Measurements from ENCODE around the gene THSD7A. TPM values are rescaled to one million over a fixed set of nuclear protein-coding genes. Genes with fewer than 3 reads are reported as not detected.

The THSD7A gene
- total RNA-seq, 2 donors from 2014 or later: 2.0 to 2.4 TPM

GRCh38 chr7:11726001-11726793 is 105.8 kb downstream of the THSD7A start:
- intact Hi-C loops (cut with DNase I): no loop called here

DNA sequence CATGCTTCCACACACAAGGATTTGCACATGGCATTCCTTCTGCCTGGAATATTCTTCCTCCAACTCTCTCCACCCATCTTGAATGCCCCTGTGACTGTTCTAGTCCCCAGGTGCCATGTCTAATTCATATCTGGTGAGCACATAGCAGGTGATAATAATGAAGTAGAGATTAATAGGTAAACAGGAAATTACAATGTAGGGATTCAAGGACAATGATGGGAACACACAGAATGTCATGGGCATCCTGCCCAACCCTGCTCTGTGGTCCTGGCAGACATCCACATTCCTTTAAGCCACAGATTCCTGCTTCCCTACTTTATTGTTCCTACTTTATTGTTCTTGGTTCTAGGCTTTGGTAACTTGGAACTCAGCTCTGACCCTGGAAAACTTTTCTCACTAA is 115.8 kb downstream of the THSD7A start:
- DNase-seq: peak; percentile 24
- peak in 1 of 2 donors; percentile 44 for ATAC-seq
- intact Hi-C loops (cut with DNase I): no loop called here

More at GRCh38 chr7:11726001-11726793, 105.8 kb downstream of the THSD7A start:
- peak in 1 of 2 donors; percentile 17 for ATAC-seq
- DNase-seq: no peak

DNA sequence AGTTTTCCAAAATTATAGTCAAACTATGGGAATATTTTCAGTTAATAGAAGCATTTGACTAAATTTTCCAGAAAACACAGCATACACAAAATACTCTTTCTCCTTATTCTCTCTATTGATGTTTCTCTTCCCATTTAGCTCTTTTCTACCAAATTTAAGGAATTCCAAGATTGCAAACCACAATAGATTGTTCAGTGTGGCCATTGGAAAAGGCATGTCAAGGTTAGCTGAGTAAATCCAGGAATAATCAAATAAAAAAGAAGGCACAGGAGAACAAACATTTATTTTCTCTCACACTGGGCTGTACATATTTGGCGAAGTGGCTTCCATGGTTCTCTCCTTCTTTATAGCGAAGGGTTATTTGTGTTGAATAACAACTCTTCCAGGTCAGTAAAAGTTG is 117.3 kb downstream of the THSD7A start:
- intact Hi-C loops (cut with DNase I): no loop called here
- no peak for DNase-seq
- ATAC-seq: no peak

DNA sequence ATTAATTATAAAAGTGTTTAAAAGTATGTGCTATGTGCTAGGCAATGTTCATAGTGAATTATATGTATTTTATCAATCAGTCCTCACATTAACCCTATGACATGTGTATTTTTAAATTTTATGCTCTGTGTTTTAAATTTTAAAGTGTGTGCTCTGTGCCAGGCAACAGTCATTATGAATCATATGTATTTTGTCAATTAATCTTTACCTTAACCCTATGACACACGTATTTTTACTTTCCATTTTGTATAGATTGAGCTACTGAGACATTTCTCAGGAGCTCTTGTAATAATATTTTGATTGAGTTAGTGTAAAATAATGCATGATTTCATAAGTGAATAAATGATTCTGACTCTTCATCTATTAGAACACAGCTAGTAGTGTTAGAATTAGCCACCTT is 117.8 kb downstream of the THSD7A start:
- intact Hi-C loops (cut with DNase I): no loop called here
- DNase-seq (no peak), ATAC-seq (no peak)

DNA sequence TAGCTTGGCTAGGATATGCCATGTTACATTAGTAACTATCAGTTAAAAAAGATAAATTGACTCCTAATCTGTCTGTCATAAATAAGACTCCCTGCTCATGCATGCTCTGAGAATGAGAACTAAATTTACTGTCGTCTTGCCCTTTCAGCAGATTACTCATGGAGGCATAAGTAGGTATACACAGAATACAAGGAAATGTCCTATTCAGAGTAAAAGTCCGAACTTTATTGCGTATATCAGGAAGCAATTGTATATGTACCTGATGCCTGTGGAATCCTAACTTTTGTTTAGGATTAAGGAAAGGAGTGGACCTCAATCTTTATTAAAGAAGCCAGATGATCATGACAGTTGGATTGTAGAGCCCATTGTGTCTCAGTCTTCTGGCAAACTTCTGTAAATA is 118.6 kb downstream of the THSD7A start:
- intact Hi-C loops (cut with DNase I): no loop called here
- ATAC-seq (no peak), DNase-seq (no peak)

DNA sequence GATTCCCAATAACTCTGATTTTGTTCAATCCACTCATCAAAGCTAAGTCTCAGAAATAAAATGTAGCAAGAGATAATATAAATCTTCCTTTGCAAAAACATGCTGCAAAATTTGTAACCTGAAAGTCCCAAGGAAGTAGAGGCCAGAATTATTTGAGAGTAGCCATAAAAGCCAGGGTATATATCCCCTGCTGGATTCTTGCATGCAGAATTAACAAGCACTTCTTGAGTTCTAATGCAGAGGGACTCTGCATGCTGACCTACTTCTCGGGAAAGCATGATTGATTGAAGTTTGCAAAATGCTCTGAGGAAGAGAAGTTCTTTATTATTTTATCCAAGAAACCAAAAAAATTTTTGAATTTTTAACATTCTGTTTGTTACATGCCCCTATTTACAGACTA is 121.6 kb downstream of the THSD7A start:
- ATAC-seq (no peak), DNase-seq (no peak)
- intact Hi-C loops (cut with DNase I): no loop called here

DNA sequence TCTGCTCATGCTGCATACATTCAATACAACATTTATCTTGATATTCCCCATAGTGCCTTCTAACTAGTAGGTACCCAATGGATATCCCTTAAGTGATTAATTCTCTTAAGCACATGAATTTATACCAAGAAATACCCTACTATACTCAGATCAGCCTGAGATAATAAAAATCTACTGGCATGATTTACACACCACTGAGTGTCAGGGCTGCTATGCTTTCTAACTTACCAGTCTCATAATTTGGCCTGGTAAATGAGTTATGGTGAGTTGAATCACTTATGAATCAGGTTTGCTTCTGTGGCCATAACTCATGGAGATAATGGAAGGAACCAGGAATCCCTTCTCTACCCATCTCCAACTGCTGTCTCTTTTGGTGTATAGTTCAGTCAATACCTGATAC is 122.8 kb downstream of the THSD7A start:
- ATAC-seq: no peak
- no peak for DNase-seq
- intact Hi-C loops (cut with DNase I): no loop called here

DNA sequence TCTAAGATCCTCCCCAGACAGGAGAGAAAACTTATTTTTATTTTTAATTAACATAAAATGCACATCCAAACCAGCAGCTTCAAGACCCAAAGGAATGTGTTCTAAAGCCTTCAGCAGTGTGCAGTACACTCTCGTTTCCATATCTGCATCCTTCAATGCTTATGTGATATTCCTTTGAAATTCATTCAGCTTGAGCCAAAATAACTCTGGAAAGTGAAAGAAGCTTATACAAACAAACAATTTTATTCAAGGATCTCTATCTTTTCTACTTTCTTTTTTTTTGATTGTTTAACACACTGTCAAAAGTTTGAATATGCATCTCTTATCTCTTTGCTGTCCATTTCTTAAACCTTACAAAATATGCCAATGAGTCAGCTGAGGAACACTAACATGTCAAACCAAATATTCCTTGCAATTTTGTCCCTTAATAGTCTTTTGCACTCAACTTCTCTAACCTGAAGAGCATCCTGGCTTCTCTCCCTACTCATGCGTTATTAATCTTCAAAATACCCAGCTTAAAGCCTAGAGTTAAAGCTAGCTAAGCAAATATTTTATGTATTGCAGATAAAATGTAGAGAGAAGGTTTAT is 124.3 kb downstream of the THSD7A start:
- no peak for ATAC-seq
- intact Hi-C loops (cut with DNase I): no loop called here
- DNase-seq: no peak

DNA sequence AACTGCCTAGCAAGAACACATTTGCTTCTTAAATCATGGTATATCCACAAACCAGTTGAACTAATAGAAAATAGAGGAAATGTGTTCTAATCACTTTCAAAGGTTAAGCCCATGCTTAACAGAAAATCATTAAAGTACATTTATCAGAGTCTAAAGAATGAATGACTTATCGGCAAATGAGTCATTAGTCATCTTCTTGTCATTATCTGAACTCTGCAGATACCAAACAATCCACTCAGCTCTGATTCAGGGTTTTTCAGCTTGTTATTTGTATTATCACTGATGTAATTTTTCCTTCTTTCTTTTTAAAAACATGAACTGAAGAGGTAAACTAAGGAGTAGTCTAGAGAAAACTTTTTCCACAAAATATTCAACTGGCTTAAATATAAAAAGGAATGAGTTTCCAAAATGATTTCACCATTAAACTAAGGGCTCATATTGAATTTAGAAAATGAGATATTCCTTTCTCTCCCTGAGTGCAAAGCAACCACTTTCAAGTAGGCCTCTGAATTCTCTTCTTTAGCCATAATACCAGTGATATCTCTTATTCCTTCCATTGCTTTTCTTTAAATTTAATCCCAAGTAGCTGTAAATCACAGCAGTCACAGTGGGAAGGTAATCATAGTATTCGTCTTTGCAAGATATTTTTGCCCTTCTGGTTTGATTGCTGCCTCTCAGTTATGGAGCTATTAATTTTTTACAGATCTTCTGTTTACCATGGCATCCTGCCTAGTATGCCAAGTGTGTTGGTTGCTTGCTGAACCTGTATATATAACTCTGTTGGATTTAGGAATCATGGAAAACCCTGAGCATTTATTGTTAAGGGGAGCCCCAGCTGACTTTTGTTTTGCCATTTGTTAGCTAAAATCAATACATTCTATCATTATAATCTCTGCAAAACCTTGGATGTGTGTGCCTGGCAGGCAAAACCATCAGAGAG is 125.1 kb downstream of the THSD7A start:
- DNase-seq (no peak), ATAC-seq (no peak)
- intact Hi-C loops (cut with DNase I): no loop called here

GRCh38 chr7:11703829-11704228 is 128.2 kb downstream of the THSD7A start:
- intact Hi-C loops (cut with DNase I): no loop called here
- ATAC-seq (no peak), DNase-seq (no peak)

GRCh38 chr7:11702938-11703337 is 129.1 kb downstream of the THSD7A start:
- ATAC-seq: peak in 1 of 2 donors; percentile 38
- intact Hi-C loops (cut with DNase I): no loop called here
- no peak for DNase-seq

DNA sequence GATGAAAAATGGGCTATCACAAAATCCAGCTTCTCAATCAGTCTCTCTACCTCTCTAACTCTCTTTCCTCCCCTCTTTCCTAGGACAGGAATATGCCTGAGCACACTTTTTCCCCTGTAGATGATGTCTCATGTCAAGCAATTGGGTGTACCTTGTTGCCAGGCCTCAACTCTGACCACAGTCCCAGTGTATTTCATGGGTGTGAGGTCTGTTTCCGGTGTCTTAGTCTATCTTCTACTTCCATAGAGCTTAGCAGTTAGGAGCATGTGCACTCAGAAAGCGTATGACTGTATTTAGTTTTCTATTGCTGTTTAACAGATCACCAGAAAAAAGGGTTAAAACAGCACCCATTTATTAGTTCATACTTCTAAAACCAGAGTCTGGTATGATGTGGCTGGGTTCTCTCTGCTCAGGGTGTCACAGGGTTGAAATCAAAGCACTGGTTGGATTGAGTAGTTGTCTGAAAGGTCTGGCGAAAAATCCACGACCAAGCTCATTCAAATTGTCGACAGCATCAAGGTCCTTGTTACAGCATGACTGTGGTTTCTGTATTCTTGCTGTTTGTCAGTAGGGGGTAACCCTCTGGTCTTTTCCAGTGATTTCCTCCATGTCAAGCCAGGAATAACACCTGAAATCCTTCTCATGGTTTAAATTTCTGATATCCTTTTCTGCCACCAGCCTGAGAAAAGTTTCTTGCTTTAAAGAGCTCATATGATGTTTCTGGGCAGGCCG is 130.0 kb downstream of the THSD7A start:
- ATAC-seq: no peak
- intact Hi-C loops (cut with DNase I): no loop called here
- no peak for DNase-seq

- DNase-seq (no peak), ATAC-seq (no peak)
- intact Hi-C loops (cut with DNase I): no loop called here
These were observed 132.3 kb downstream of the THSD7A start for GRCh38 chr7:11699666-11700065.

DNA sequence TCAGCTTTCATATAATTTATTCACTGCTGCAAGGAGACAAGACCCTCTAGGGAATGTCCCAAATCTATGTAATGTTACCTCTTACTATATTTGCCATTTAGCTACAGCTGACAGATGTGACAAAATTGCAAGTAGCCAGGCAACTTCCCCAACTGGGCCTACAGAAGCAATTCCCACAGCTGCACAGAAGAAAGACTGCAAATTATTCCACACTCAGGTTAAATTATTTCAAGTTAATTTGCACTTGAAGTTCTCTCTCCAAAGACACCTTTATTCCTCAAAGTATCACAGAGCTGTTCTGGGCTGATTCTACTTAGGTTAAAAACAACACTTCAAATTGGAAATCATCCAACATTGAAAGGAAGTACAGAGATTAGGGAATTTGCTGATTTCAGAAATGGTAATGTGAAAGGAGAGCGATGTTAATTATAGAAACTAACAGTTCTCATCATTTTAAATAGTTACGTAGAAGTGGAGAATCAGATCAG is 133.6 kb downstream of the THSD7A start:
- no peak for ATAC-seq
- intact Hi-C loops (cut with DNase I): no loop called here
- DNase-seq: no peak

DNA sequence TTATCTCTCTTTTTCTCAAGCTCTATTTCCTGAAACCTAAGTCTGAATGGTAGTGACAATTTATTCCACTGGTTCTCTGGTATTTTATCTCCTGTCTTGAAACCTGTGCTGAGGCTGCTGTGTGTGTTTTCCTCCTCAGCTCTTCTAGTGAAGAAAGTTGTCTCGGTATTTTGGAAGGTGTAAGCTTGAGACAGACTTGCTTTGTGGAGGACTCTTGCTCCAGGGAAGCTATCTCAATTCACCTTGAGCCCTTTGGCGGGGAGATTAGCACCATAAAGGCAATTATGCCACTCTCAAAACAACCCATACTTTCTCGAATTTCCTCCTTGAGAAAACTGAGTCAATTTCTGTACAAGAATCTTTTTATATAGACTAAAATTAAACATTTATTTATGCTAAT is 141.6 kb downstream of the THSD7A start:
- ATAC-seq (no peak), DNase-seq (no peak)
- intact Hi-C loops (cut with DNase I): no loop called here

DNA sequence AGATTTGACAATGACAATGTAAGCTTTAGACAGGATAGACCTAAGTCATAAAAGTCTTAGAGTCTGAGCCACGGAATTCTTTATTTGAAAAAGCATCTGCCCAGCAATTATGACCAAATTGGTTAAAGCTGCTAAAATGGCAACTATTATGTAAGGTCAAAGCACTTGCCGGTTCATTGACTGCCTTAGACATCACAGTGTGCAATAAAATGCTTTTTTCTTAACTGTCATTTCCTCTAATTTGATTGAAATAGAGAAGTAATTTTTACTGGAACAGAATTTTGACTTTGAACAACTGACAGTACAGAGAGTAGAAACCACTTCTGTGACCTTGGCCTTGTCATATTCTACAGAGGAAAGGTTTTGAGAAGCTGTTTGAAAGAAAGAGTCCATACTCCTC is 142.9 kb downstream of the THSD7A start:
- intact Hi-C loops (cut with DNase I): no loop called here
- no peak for ATAC-seq
- DNase-seq: no peak

DNA sequence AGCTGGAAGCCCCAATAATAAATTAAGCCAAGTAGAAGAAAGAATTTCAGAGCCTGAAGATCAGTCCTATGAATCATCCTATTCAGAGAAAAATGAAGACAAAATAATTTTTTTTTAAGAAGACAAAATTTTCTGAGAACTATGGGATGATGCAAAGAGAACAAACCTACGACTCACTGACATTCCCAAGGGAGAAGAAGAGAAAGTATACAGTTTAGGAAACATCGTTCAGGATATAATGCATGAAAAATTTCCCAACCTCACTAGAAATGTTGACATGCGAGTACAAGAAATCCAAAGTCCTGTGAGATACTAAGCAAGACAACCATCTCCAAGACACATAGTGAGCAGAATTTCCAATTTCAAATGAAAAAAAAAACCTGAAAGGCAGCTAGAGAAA is 150.5 kb downstream of the THSD7A start:
- intact Hi-C loops (cut with DNase I): no loop called here
- DNase-seq (no peak), ATAC-seq (no peak)

DNA sequence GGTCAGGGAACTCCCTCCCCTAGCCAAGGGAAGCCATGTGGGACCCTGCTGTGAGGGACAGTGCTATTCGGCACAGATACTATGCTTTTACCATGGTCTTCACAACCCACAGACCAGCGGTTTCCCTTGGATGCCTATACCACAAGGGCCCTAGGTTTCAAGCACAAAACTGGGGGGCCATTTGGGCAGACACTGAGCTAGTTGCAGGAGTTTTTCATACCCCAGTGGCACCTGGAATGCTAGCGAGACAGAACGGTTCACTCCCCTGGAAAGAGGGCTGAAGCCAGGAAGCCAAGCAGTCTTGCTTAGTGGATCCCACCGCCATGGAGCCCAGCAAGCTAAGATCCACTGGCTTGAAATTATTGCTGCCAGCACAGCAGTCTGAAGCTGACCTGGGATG is 156.8 kb downstream of the THSD7A start:
- no peak for DNase-seq
- no peak for ATAC-seq
- intact Hi-C loops (cut with DNase I): no loop called here

DNA sequence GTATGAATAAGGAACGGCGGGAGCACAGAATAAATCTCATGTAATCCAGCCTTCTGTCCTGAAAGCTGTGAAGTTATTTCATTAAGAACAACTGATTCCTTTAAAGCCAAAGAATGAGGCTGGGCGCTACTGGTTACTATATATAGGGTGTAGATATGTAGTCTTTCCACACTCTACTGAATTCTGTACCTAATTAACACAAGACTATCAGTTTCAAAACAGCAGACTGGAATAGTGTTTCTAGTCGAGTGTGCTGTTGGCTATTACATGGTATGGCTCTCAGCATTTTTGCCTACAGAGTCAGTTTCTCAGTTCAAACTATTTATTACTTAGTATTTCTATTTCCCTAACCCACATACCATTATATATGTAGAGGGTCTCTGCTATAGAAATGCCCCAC is 163.3 kb downstream of the THSD7A start:
- ATAC-seq (no peak), DNase-seq (no peak)
- intact Hi-C loops (cut with DNase I): no loop called here

Data from left cardiac atrium (tissue), 4 donors.